Measurements from ENCODE around the gene C1orf21. TPM values are rescaled to one million over a fixed set of nuclear protein-coding genes. Genes with fewer than 3 reads are reported as not detected.

The C1orf21 gene
- polyA plus RNA-seq, 1 donor (not counting 4 experiments of a cell fraction or from before 2014, with no cell fraction given), result 44.3 TPM

GRCh38 chr1:184536246-184536985, 149.6 kb downstream of the C1orf21 start:
- dilution Hi-C loops (cut with MboI; ENCODE audit: extremely low pct_ligation_motif_present, low sequenced_read_pairs), result no loop called here
- TF ChIP-seq EZH2 (IDR thresholded peaks at IDR 0.05; ENCODE audit: low read length) (no peak), CTCF (optimal IDR thresholded peaks at IDR 0.05 in 1 of 3, IDR thresholded peaks at IDR 0.05 in 1 of 3, conservative IDR thresholded peaks at IDR 0.05 in 1 of 3; ENCODE audit: extremely low read depth in 1 of 3, insufficient read depth in 2 of 3, low read length in 3 of 3) (no peak)
- H3K27ac ChIP-seq (ENCODE audit: control insufficient read depth, insufficient read depth, low read length), result no peak overlapping the region

GRCh38 chr1:184539580-184539979, 152.8 kb downstream of the C1orf21 start:
- peaks cover 2% of the 10 kb centered on the region for H3K79me2 ChIP-seq (ENCODE audit: control insufficient read depth, insufficient read depth, low read length)
- dilution Hi-C loops (cut with MboI; ENCODE audit: extremely low pct_ligation_motif_present, low sequenced_read_pairs), result no loop called here
- no peaks in the 10 kb centered on the region for H3K9me3 ChIP-seq (ENCODE audit: control insufficient read depth, low read depth, low read length)
- no peaks in the 10 kb centered on the region for H3K27me3 ChIP-seq (ENCODE audit: control insufficient read depth, extremely low read depth, insufficient read depth, low read length)
- no peak for TF ChIP-seq CTCF (optimal IDR thresholded peaks at IDR 0.05 in 1 of 3, IDR thresholded peaks at IDR 0.05 in 1 of 3, conservative IDR thresholded peaks at IDR 0.05 in 1 of 3; ENCODE audit: extremely low read depth in 1 of 3, insufficient read depth in 2 of 3, low read length in 3 of 3)
- TF ChIP-seq EZH2 (IDR thresholded peaks at IDR 0.05; ENCODE audit: low read length), result no peak
- no peaks in the 10 kb centered on the region for H4K20me1 ChIP-seq (ENCODE audit: control insufficient read depth, extremely low read depth, insufficient read depth, low read length)
- no peak overlapping the region for H3K4me3 ChIP-seq (ENCODE audit: control insufficient read depth in 2 of 3, extremely low read depth in 1 of 3, insufficient read depth in 2 of 3, low read depth in 1 of 3, low read length in 3 of 3)
- FAIRE-seq (no peak), DNase-seq (ENCODE audit: low read depth, low spot score) (no peak)
- no peaks in the 10 kb centered on the region for H3K9me1 ChIP-seq (ENCODE audit: control insufficient read depth, extremely low read depth, insufficient read depth, low read length)
- H2AFZ ChIP-seq (ENCODE audit: control insufficient read depth, low read length), result no peak overlapping the region
- H3K9ac ChIP-seq (ENCODE audit: control insufficient read depth, extremely low read depth, insufficient read depth, low read length), result no peak overlapping the region
- H3K36me3 ChIP-seq (ENCODE audit: control insufficient read depth in 2 of 2, extremely low read depth in 1 of 2, insufficient read depth in 2 of 2, low read length in 2 of 2), result peaks cover 2 to 4% of the 10 kb centered on the region in 2 experiments
- H3K4me2 ChIP-seq (ENCODE audit: control insufficient read depth, extremely low read depth, insufficient read depth, low read depth, low read length), result no peak overlapping the region
- peaks cover 30% of the 10 kb centered on the region for H3K4me1 ChIP-seq (ENCODE audit: control insufficient read depth, extremely low read depth, insufficient read depth, low read length)
- no peak overlapping the region for H3K27ac ChIP-seq (ENCODE audit: control insufficient read depth, insufficient read depth, low read length)

More at GRCh38 chr1:184536246-184536985, 149.6 kb downstream of the C1orf21 start:
- no peaks in the 10 kb centered on the region for H3K9me3 ChIP-seq (ENCODE audit: control insufficient read depth, low read depth, low read length)
- H3K79me2 ChIP-seq (ENCODE audit: control insufficient read depth, insufficient read depth, low read length), result no peaks in the 10 kb centered on the region
- peaks cover 2 to 4% of the 10 kb centered on the region in 2 experiments for H3K36me3 ChIP-seq (ENCODE audit: control insufficient read depth in 2 of 2, extremely low read depth in 1 of 2, insufficient read depth in 2 of 2, low read length in 2 of 2)
- no peaks in the 10 kb centered on the region for H4K20me1 ChIP-seq (ENCODE audit: control insufficient read depth, extremely low read depth, insufficient read depth, low read length)
- no peaks in the 10 kb centered on the region for H3K9me1 ChIP-seq (ENCODE audit: control insufficient read depth, extremely low read depth, insufficient read depth, low read length)
- H2AFZ ChIP-seq (ENCODE audit: control insufficient read depth, low read length), result no peak overlapping the region
- H3K4me1 ChIP-seq (ENCODE audit: control insufficient read depth, extremely low read depth, insufficient read depth, low read length), result peaks cover 11% of the 10 kb centered on the region
- no peak overlapping the region for H3K4me3 ChIP-seq (ENCODE audit: control insufficient read depth in 2 of 3, extremely low read depth in 1 of 3, insufficient read depth in 2 of 3, low read depth in 1 of 3, low read length in 3 of 3)
- FAIRE-seq (no peak), DNase-seq (ENCODE audit: low read depth, low spot score) (no peak)
- no peak overlapping the region for H3K9ac ChIP-seq (ENCODE audit: control insufficient read depth, extremely low read depth, insufficient read depth, low read length)
- no peaks in the 10 kb centered on the region for H3K27me3 ChIP-seq (ENCODE audit: control insufficient read depth, extremely low read depth, insufficient read depth, low read length)
- no peak overlapping the region for H3K4me2 ChIP-seq (ENCODE audit: control insufficient read depth, extremely low read depth, insufficient read depth, low read depth, low read length)
